22Rv1 (cell line): ENCODE results near the gene SMG7.

ENCODE experiments used
- ZFX ChIP-seq: fragments of 450-650 bp; IDR thresholded peaks from 2 replicates; pipeline ENCODE4 v1.6.1; 2017; ENCODE audit warnings: antibody characterized with exemption, borderline replicate concordance
- TF ChIP-seq, protein P1 (sequence below): fragments of 450-650 bp; IDR thresholded peaks from 2 replicates; pipeline ENCODE4 v1.5.1; 2017; ENCODE audit warnings: mild to moderate bottlenecking

DNA sequence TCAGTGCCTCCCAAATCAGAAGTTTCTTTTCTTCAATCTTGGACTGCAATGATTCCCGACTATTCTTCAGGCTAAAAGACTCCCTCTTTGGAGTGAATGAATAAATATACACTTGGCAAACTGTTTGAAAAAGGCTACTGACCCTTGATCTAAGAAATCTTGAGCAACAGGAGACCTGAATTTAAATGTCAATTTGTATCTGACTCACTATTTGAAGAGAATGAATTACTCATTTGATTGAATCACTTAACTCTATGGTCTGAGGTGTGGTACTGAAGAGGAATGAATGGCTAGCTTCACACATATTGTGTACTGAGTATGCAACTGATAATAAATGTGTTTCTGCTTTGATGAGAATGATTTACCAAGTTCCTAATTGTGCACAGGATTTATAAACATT, 4.6 kb upstream of the SMG7 start:
- TF ChIP-seq, protein P1, sequence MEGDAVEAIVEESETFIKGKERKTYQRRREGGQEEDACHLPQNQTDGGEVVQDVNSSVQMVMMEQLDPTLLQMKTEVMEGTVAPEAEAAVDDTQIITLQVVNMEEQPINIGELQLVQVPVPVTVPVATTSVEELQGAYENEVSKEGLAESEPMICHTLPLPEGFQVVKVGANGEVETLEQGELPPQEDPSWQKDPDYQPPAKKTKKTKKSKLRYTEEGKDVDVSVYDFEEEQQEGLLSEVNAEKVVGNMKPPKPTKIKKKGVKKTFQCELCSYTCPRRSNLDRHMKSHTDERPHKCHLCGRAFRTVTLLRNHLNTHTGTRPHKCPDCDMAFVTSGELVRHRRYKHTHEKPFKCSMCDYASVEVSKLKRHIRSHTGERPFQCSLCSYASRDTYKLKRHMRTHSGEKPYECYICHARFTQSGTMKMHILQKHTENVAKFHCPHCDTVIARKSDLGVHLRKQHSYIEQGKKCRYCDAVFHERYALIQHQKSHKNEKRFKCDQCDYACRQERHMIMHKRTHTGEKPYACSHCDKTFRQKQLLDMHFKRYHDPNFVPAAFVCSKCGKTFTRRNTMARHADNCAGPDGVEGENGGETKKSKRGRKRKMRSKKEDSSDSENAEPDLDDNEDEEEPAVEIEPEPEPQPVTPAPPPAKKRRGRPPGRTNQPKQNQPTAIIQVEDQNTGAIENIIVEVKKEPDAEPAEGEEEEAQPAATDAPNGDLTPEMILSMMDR = no peak
- TF ChIP-seq ZFX = no peak
